Midbrain (tissue), 1 donor: ENCODE measurements around the gene DUOX1.
A peak's percentile ranks its signal among the peaks of the same experiment; 100 is the strongest.

Source experiments
- DNase-seq: peaks from one replicate; lab custom pipeline; 2025; lab: John Stamatoyannopoulos, UW

The DUOX1 gene

DNA sequence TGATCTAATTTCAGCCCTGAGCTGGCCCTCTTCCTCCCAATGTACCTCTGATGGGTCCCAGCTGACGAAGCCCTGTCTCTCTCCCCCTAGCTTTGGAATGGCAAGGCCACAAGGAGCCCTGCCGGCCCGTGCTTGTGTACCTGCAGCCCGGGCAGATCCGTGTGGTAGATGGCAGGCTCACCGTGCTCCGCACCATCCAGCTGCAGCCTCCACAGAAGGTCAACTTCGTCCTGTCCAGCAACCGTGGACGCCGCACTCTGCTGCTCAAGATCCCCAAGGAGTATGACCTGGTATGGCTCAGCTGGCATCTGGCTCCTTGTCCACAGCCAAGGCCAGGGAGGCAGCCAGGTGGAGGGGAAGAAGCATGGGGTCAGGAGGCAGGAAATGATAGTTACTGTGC lies 14.2 kb downstream of the DUOX1 start:
- no peak for DNase-seq

DNA sequence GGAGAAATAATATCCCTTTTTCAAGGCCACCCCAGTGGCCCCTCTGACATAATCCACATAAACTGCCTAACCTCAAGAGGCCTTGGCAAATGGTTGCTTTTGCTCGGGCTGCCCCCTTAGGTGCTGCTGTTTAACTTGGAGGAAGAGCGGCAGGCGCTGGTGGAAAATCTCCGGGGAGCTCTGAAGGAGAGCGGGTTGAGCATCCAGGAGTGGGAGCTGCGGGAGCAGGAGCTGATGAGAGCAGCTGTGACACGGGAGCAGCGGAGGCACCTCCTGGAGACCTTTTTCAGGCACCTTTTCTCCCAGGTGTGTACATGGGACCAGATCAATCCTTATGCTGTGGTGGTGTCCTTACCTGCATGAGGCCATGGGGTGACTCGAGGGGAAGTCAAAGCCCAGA lies 15.0 kb downstream of the DUOX1 start:
- no peak for DNase-seq

DNA sequence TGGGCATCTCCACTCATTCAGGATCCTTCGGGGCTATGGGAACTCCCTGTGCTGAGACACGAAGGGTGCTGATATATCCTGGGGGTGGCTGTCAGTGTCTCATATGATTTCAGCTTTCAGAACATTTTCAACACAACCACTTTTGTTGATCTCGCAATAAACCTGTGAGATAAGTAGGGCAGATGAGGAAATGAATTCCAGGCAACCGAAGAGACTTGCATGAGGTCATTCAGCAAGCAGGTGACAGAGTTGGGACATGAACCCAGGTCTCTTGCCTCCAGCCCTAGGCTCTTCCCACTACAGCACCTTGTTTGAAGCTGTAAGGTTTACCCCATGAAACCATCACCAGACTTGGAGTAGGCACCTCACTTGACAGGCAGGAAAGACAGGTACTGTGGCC lies 16.6 kb downstream of the DUOX1 start:
- DNase-seq, result no peak

DNA sequence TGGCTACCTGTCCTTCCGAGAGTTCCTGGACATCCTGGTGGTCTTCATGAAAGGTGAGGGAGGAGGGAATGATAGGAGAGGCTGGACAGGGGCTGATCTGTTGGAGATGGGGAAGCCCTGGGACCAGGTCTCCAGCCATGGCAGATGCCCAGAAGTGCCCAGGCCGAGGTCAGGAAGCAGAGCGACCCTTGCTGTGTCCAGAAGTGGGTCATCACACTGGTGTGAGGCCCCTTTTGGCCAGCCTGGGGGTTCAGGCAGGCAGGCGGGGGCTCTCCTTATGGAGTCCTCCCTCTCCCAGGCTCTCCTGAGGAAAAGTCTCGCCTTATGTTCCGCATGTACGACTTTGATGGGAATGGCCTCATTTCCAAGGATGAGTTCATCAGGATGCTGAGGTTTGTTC lies 17.8 kb downstream of the DUOX1 start:
- DNase-seq, result no peak

DNA sequence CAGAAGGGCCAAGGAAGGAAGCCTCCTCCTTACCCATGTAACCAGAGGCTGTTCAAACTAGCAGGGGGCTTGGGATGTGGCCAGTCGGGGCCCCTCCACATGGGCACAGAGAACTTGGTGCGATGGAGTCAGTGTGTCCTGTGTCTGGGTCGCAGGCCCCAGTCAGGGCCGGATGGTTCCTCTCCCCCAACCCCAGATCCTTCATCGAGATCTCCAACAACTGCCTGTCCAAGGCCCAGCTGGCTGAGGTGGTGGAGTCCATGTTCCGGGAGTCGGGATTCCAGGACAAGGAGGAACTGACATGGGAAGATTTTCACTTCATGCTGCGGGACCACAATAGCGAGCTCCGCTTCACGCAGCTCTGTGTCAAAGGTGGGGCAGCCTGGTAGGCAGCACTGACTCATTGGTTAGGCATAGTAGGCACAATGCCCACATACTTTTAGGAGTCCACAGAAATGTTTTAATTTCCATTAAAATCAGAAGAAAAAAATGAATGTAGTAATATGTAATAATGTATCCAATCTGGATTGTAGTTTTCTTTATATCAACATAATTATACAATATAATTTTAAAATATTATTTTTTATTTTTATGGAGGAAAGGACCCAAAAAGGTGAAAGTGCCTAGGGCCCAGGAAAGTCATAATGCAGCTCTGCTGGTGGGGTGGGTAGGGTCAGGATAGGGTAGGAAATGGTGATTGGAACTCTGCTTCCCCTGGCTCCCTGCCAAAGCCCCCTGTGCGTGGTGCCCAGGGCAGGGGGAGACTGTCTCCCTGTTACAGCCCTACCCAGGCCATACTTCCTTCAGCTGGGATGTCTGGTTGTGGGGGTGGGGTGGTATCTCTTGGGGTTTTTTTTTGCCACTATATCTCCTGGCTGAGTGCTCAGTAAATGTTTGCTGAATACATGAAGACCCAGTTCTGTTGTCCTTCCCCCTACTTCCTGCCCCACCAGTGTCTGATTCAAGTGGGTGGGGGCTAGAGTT lies 18.6 kb downstream of the DUOX1 start:
- no peak for DNase-seq

DNA sequence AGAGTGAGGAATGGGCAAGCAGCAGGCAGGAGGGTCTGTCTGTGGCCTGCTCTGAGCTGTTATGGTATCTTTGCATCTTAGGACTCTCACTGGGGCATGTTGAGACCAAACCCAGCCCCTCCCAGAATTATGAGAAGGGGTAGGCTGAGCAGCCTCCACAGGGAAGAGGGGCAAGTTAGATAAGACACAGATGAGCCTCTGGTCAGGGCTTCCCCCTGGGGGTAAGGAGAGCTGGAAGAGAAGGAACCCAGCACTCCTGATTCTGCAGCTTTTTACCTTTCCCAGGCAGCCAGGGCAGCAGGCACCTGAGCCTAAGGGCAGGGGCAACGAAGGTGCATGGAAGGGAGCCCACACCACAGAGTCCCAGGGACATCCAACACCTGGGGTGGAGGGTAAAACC lies 19.3 kb downstream of the DUOX1 start:
- DNase-seq, result no peak

DNA sequence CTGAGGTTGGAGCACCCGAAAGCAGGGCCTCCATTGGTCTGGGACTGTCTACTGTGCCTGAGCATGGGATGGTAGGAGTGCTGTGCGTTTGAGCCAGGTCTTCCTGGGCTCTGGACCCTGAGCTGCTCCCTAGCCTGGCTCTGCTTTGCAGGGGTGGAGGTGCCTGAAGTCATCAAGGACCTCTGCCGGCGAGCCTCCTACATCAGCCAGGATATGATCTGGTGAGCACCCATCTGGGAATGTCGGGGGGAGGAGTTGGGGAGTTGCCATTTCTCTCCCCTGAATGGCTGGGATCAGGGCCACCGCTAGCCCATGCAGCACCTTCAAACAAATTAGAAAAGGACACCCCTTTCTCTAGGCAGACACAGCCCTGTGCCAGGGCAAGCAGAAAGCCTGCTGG lies 20.7 kb downstream of the DUOX1 start:
- DNase-seq, result no peak

DNA sequence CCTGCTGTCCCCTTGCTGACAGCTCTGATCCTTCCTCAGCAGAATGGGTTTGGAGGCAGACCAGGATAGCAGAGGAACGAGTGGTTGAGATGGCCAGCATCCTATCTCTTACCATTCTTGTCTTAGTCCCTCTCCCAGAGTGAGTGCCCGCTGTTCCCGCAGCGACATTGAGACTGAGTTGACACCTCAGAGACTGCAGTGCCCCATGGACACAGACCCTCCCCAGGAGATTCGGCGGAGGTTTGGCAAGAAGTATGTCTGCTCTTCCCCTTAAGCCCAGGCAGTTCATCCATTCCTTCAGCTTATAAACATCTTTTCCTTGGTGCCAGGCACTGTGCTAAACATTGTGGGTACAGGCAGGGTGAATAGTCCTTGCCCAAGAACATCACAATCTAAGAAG lies 21.2 kb downstream of the DUOX1 start:
- DNase-seq, result no peak

DNA sequence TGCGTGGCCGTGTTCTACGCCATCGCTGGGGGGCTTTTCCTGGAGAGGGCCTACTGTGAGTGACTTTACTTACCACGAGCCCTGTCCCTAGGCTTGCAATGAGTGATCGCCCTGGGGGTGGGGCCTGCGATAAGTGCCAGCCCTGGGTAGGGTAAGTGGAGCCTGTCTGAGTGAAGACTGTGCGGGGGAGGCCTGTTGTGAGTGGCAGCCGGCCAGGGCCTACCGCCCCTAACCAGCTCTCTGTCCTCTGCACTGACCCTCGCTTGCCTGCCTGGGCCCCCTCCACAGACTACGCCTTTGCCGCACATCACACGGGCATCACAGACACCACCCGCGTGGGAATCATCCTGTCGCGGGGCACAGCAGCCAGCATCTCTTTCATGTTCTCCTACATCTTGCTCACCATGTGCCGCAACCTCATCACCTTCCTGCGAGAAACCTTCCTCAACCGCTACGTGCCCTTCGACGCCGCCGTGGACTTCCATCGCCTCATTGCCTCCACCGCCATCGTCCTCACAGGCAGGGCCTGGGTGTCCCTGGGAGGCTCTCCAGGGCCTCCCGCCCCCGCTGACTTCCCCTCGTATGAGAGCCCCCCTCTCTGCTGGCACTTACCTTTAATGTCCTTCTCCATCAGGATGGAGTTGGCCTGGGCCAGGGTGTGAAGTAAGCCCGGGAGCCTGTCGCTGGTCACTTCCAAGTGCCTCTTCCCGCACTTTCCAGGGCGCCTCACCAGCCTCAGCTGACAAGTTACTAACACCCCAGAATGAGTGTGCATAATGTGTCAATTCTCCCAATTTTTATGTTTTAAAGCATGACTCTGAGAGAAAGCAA lies 22.4 kb downstream of the DUOX1 start:
- DNase-seq, result no peak

DNA sequence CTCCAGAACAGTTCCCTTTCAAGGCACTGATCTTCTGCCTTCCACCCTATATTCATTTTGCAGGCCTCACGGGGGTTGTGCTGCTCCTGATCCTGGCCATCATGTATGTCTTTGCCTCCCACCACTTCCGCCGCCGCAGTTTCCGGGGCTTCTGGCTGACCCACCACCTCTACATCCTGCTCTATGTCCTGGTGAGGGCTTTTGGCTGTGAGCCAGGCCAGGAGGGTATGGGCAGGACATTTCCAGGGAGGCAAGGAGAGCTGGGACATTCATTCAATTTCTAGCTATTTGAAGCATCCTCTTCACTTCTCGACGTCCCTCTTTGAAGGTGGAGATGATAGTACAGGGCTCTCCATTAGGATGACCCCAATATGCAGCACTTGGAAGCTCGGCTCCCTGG lies 25.9 kb downstream of the DUOX1 start:
- DNase-seq, result no peak

DNA sequence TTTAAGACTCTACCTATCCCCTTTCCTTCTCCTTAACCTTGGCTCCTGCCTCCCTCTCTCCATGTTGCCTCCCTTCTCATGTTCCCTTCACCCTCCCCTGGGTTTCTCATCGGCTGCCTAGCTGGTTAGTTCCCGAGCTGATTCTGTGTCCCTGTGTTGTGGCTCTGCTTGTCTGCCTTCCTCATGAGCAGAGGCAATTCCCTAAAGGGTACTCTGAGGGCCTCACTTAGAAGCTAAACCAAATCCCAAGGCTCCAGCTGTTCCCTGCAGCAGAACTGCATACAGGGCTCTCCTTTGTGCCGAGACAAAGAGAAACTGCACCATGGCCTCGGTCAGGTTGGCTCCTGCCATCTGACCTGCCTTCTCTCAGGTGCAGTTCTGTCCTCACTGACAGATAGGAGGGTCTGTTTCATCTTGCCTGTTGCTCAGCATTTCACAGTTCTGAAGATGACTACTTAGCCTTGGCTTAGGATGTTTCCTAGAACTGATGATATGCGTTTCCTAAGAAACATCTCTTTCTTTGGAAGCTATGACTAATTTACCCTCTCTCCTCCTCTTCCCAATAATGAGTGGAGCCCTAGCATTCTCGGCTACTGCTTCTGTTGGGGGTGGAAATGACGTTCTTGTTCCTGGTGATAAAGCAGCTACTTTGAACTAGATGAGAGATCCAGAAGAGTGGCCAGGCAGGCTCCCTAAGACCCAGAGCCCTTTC lies 27.1 kb downstream of the DUOX1 start:
- DNase-seq, result no peak

DNA sequence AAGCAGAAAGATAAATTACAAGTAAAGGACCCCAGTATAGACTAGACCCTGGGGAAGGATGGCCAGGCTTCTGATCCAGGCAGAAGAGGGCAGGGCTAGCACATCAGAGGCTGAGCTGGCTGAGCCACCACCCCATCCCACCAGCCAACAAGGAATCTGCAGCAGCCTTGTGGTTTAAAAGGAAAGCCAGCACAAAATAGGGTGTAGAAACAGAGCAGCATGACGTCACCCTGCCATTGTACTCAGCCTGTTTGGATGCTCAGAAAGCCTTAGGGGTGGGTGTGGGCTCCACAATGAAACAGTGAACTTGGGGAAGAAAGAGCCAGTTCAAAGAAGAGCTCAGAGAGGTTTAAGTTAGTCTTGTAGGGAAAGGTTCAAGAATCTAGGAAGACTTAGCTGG lies 28.2 kb downstream of the DUOX1 start:
- DNase-seq, result peak; percentile 60

DNA sequence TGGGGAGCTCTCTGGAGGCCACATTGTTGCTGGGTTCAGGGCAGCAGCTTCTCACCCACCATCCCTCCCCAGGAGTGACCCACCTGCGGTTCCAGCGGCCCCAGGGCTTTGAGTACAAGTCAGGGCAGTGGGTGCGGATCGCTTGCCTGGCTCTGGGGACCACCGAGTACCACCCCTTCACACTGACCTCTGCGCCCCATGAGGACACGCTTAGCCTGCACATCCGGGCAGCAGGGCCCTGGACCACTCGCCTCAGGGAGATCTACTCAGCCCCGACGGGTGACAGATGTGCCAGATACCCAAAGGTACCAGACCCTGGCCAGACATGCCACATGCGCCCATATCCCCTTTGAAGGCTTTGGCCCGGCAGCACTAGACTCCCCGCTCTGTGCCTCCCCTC lies 31.9 kb downstream of the DUOX1 start:
- DNase-seq, result no peak

DNA sequence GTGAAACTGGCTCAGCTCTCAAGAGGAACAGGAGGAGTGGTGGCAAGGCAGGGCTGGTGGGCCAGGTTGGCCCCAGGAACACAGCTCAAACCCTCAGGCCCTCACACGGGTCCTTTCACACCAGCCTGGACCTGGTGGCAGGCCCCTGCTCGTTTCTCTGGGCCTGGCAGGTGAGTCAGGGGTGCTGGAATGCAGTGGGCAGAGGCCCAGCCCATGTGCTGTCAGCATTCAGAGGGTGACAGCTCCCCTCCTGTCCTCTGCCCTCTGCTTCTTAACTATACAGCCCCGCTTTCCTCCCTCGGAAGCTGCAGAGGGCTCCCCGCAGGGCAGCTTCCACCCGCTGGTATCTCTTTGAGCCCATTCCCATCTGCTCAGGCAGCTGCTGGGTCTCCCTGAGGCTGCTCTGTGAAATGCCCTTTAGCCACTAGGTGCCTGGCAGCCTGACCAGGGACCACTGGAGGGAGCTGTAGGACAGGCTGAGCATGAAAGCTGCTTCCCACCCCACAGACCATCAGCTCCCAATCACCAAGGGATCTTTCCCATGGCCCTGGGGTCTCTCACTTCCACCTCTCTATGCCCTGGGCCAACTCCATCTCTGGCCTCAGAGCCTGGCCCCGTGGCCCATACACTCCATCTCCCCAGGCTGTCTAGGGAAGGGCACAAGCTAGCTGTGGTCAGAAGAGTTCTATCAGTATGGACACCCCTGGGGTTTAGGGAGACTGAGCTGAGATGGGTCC lies 33.1 kb downstream of the DUOX1 start:
- peak; percentile 82 for DNase-seq

DNA sequence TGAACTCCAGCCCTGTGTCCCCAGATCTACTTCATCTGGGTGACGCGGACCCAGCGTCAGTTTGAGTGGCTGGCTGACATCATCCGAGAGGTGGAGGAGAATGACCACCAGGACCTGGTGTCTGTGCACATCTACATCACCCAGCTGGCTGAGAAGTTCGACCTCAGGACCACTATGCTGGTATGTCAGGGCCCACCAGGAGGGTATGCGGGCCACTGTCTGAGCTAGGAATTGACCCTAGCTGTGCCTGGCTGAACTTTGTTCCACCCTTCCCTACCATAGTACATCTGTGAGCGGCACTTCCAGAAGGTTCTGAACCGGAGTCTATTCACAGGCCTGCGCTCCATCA lies 33.7 kb downstream of the DUOX1 start:
- DNase-seq, result no peak

DNA sequence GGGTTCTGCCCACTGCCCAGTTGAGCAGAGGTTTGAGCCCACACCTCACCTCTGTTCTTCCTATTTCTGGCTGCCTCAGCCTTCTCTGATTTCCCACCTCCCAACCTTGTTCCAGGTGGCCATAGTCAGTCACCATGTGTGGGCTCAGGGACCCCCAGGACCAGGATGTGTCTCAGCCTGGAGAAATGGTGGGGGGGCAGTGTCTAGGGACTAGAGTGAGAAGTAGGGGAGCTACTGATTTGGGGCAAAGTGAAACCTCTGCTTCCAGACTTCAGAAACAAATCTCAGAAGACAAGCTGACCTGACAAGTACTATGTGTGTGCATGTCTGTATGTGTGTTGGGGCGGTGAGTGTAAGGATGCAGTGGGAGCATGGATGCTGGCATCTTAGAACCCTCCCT lies 35.1 kb downstream of the DUOX1 start:
- DNase-seq, result no peak

DNA sequence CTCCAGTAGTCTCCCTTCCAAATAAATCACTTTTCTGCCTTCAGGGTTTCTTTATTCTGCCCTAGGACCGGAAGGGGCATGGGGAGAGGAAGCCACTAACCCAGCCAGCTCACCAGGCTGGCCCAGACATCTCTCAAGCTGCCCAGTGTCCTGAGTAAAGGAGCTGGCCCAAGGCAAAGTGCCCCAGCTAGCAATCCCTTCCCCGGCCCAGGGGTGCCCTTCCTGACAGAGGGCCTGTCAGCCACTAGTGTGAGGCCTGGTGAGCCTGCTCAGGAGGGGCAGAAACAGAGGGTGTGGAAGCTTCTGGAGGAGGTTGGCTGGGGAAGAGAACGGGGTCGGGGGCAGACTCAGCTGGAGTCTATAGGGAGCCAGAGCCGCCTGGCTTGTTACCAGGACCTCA lies 35.7 kb downstream of the DUOX1 start:
- DNase-seq, result no peak

DNA sequence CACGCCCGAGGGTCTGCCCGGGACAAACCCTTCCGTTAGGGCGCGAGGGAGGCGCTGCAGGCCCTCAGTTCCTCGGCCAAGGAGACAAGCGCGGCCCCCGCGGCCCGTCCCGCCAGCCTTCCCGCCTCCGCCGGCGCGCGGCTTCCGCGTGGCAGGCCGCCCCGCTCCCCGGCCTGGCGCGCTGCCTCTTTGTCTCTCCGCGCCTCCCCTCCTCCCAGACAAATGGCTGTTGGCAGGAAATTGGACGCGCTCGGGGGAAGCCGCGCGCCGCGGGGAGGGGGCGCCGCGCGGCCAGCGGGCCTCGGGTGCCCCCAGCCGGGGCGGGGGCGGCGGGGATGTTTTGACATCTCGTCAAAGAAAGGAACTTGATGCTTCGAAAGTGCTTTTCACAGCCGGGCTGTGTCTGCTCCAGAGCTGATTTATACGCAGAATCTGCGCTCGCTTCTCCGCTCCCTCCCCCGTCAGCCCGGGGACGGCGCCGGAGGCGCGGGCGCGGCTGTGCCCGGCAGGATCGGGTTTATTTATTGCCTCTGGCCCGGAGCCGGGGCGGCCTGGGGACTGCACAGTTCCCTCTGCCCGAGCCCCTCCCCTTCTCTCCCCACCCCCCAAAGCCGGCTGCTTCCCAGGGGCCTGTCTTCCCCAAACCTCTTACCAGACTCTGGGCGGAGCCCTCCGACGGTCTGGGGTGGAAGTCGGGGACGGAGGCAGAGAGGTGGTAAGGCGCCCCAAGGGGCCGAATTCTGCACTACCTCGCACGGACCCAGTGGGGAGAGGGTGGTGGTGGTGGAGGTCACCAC lies 37.2 kb downstream of the DUOX1 start:
- peak; percentile 88 for DNase-seq

DNA sequence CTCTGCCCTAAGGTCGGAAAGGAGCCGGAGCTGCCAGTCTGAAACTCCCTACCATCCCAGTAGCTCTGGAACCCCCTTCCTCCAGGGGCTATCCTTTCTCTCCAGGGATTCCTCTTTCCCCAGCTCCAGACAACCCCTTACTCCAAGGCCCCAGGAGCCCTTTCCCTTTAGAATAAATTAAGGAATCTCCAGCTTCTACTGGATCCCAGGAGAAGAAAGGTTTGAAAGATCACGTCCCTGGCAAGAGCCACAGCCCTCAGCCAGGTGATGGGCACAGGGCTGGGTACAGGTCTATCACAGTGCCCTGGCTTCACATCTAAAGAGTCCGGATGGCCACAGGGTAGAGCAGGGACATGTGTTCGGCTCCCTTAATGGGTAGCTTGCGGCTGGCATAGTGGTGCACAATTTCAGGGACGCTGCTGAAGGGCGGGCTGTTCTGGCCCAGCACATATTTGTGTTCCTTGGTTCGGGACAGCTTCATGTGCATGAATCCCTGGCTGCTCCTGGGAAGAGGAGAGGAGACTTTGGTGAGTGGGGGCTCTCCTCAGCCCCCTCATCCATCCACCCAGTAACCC lies 37.9 kb downstream of the DUOX1 start:
- no peak for DNase-seq

DNA sequence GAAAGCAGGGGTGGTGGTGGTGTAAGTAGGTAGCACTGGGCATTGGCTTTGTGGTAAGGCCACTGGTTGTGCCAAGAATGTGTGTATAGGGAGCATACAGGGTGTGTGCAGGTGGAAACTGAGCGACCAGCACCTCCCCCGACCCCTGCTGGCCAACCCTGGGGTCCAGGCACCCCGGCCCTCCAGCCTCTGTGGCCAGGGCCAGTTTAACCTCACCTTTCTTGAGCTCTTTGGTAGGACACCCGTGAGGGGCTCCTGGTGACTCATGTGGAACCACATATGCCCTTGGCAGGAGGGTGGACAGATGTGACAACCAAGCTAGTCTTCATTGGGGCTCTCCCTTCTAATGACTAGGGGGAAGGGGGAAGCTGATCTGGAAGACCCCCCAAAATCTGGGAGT lies 38.5 kb downstream of the DUOX1 start:
- no peak for DNase-seq
